ENCODE results near the gene THSD7B. TPM values are rescaled to one million over a fixed set of nuclear protein-coding genes. Genes with fewer than 3 reads are reported as not detected.

THSD7B gene
- total and polyA plus RNA-seq, 2 experiments from 2014 or later, result 0.86 to 3.8 TPM

- no peaks in the 10 kb centered on the region for H3K9me2 ChIP-seq (ENCODE audit: insufficient read depth)
- H3K27me3 Mint-ChIP-seq (ENCODE audit: insufficient read depth, low read depth, poor library complexity), result peaks cover 2% of the 10 kb centered on the region
Measured at GRCh38 chr2:136894007-136894634, 128.8 kb downstream of the THSD7B start.

More at GRCh38 chr2:136894007-136894634, 128.8 kb downstream of the THSD7B start:
- Histone ChIP-seq H3K27ac (ENCODE audit: low read depth) (no peak overlapping the region), H3K79me2 (replicated peaks; ENCODE audit: insufficient read depth) (no peaks in the 10 kb centered on the region), H3K4me3 (no peak overlapping the region), H3K4me2 (no peak overlapping the region), H3F3A (replicated peaks; ENCODE audit: low read depth) (no peaks in the 10 kb centered on the region), H3K27me3 (ENCODE audit: insufficient read depth) (no peaks in the 10 kb centered on the region), H4K20me1 (replicated peaks; ENCODE audit: insufficient read depth) (no peaks in the 10 kb centered on the region), H3K4me1 (ENCODE audit: insufficient read depth) (no peaks in the 10 kb centered on the region), H2AFZ (no peak overlapping the region), H3K36me3 (ENCODE audit: insufficient read depth) (no peaks in the 10 kb centered on the region)
- H3K9me3 Mint-ChIP-seq, result peaks cover 4% of the 10 kb centered on the region; the same call in 1 of the 3 replicates
- DNase-seq (ENCODE audit: low spot score) (no peak), ATAC-seq (no peak)
- H3K4me1 Mint-ChIP-seq, result no peaks in the 10 kb centered on the region
- no peak overlapping the region for H3K27ac Mint-ChIP-seq
- no peak overlapping the region for H3K4me3 Mint-ChIP-seq
- H3K36me3 Mint-ChIP-seq (ENCODE audit: low read depth), result no peaks in the 10 kb centered on the region
- TF ChIP-seq JUNB (IDR thresholded peaks at IDR 0.05; ENCODE audit: unreplicated experiment) (no peak), EZH2 (IDR thresholded peaks at IDR 0.05; ENCODE audit: low read depth, unreplicated experiment) (no peak), ZNF462 (CRISPR knock-in tag; IDR thresholded peaks at IDR 0.05) (no peak), CREB1 (CRISPR knock-in tag; IDR thresholded peaks at IDR 0.05; ENCODE audit: low read depth) (no peak), ETS1 (IDR thresholded peaks at IDR 0.05) (no peak), ZNF331 (CRISPR knock-in tag; IDR thresholded peaks at IDR 0.05; ENCODE audit: low read depth) (no peak), EZH2phosphoT487 (IDR thresholded peaks at IDR 0.05; ENCODE audit: unreplicated experiment) (no peak)
